Measurements from ENCODE around the gene SYT15. TPM values are rescaled to one million over a fixed set of nuclear protein-coding genes. Genes with fewer than 3 reads are reported as not detected.
A peak's percentile ranks its signal among the peaks of the same experiment; 100 is the strongest.

The SYT15 gene
- total RNA-seq, 1 experiment from 2014 or later: 0.59 TPM

DNA sequence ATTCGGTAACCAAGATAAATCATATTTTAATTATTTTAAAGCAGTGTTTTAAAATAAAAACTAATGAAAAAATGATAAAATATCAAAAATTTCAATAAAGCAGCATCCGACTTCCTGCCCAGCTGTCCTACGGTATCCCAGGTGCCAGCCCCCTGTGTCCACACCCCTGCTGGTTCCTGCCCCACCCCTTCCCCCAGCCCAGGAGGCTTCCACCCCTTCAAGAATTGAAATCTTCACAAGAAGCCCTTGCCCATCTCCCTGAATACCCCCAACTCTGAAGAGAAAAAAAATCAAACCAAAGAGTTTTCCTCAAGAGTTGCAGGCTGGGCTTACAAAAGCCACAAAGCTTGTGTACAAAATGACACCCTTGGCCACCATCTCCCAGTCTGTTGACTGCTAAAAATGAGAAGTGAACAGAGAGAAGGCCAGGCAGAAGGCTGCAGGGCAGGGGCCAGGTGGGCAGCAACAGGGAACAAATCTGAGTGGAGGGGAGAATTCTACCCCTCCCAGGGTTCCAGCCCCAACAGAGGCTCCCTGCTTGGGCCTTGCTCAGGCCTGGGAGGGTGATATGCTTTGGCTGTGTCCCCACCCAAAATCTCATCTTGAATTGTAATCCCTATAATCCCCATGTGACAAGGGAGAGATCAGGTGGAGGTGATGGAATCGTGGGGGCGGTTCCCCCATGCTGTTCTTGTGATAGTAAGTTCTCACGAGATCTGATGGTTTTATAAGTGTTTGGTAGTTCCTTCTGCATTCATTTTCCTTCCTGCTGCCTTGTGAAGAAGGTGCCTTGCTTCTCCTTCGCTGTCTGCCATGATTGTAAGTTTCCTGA is 37.0 kb upstream of the SYT15 start:
- H2BK12ac ChIP-seq (ENCODE audit: insufficient read length, low read depth, low read length): no peak overlapping the region
- no peaks in the 10 kb centered on the region for H3K9me3 Mint-ChIP-seq
- H3K27ac ChIP-seq (ENCODE audit: insufficient read length, low read depth, low read length): no peak overlapping the region
- no peak overlapping the region for H2BK15ac ChIP-seq (ENCODE audit: low read depth, low read length)
- H3K79me1 ChIP-seq (ENCODE audit: insufficient read depth, low read depth, low read length, poor library complexity, severe bottlenecking): no peaks in the 10 kb centered on the region
- no peak overlapping the region for H3K23ac ChIP-seq (ENCODE audit: insufficient read length, low read depth, low read length)
- no peak overlapping the region for H2AK5ac ChIP-seq (ENCODE audit: insufficient read length, low read length)
- H3K23me2 ChIP-seq (ENCODE audit: insufficient read length, low read depth, low read length, poor library complexity, severe bottlenecking): peaks cover 3% of the 10 kb centered on the region
- no peak overlapping the region for H3K27ac Mint-ChIP-seq
- no peaks in the 10 kb centered on the region for H3K36me3 Mint-ChIP-seq (ENCODE audit: insufficient read depth in 1 of 3, low read depth in 3 of 3)
- H3K4me2 ChIP-seq (ENCODE audit: insufficient read depth, insufficient read length, low read length): peak overlapping the region; percentile 54
- no peak overlapping the region for H4K8ac ChIP-seq (replicated peaks; ENCODE audit: insufficient read length, low read depth, low read length)
- H3K27me3 Mint-ChIP-seq (ENCODE audit: low read depth): peaks cover 29% of the 10 kb centered on the region
- H2BK20ac ChIP-seq (ENCODE audit: low read depth, low read length, poor library complexity, severe bottlenecking): no peak overlapping the region
- no peak overlapping the region for H2BK120ac ChIP-seq (ENCODE audit: low read depth, low read length, poor library complexity, severe bottlenecking)
- H4K5ac ChIP-seq (ENCODE audit: insufficient read length, low read depth, low read length): no peak overlapping the region
- H3T11ph ChIP-seq (ENCODE audit: low read length): no peak overlapping the region
- H4K20me1 ChIP-seq (ENCODE audit: control insufficient read depth, insufficient read depth, insufficient read length): no peaks in the 10 kb centered on the region
- no peaks in the 10 kb centered on the region for H3K79me2 ChIP-seq (ENCODE audit: insufficient read depth, low read length)
- no peak overlapping the region for H3K9ac ChIP-seq (ENCODE audit: extremely low read depth, insufficient read length, low read length)
- no CpG with 5 or more reads among the region's 7 CpGs for WGBS (ENCODE audit: extremely low coverage, insufficient read length, low lambda C conversion rate)
- H3K56ac ChIP-seq (ENCODE audit: insufficient read length, low read depth, low read length): no peak overlapping the region
- H3K4me1 ChIP-seq (ENCODE audit: insufficient read depth, low read length): peaks cover 10% of the 10 kb centered on the region; the same call in 1 of the 2 replicates
- H3K27me3 ChIP-seq (ENCODE audit: insufficient read depth, low read length): no peaks in the 10 kb centered on the region; the same call in 1 of the 2 replicates
- DNase-seq: no peak
- no peak overlapping the region for H3K14ac ChIP-seq (ENCODE audit: insufficient read depth, low read length)
- peaks cover 33 to 45% of the 10 kb centered on the region in 2 experiments for H3K4me1 Mint-ChIP-seq
- H4K91ac ChIP-seq (ENCODE audit: insufficient read length, low read depth, low read length): no peak overlapping the region
- no peak overlapping the region for H2AFZ ChIP-seq (ENCODE audit: low read length)
- H3K4ac ChIP-seq (ENCODE audit: low read depth, low read length): no peak overlapping the region
- no peak overlapping the region for H2BK5ac ChIP-seq (ENCODE audit: insufficient read length, low read length)
- no peaks in the 10 kb centered on the region for H3K9me3 ChIP-seq (ENCODE audit: control insufficient read depth, low read depth, low read length)
- peak overlapping the region; percentile 68 to 76 for H3K4me3 Mint-ChIP-seq
- TF ChIP-seq CTCF (conservative IDR thresholded peaks at IDR 0.05): no peak
- no peak overlapping the region for H3K18ac ChIP-seq (ENCODE audit: insufficient read length, low read depth, low read length)
